Measurements from ENCODE around the gene EIF3C.
"Not testable (repeated sequence)": the region's sequence is repeated elsewhere in the genome, so short reads cannot be mapped to it uniquely, and the experiment has no call there.

EIF3C gene

DNA sequence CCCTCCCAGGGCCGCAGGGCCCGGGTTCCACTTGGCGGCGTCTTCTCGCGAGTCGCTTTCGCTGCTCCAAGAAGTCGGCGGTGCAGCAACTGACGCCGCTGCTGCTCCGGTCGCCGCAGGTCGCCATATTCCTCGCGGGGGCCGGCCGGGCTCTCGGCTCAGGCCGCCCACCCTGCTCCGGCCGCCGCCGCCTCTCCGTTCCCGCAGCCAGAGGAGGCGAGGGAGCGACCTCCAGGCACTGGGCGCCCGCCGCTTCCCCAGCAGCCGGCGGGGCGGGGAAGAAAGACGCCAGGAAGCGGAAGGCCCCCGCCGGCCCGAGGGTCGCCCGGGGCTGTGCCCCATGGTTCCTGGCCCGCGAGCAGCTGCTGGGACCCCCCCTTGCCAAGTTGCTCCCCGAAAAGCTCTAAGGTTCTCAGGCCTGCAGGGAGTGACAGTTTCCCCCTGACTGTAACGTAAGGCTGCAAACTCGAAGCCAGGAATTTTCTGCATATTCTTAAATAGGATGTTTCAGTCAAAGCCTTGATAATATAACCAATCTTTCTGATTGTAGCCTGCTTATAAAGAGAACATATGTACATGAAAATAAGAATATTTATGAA is 39.3 kb downstream of the EIF3C start:
- DNase-seq (ENCODE audit: low spot score) = not testable (repeated sequence)

- DNase-seq (ENCODE audit: low spot score) = not testable (repeated sequence)
Observed at GRCh38 chr16:28751487-28751886, 40.2 kb downstream of the EIF3C start, which contains the start of gene NPIPB9. NPIPB9 (plus strand) TSS chr16:28751787.

DNA sequence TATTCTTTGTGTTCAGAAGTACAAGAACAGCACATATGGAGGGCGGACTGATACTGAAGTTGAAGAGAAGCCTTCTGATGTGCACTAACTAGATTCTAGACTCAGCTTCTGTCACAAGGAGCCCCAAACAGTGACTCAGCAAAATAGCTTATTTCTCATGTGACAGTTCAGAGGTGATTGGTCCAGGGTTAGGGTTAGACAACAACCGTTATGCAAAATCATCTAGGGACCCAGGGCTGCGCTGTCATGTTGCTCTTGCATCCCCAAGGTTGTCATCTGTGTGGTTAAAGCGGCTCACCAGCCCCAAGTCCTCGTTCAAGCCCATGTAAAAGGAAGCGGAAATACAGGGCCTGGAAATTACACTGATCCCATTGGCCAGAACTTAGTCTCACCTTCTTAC is 70.4 kb downstream of the EIF3C start:
- DNase-seq (ENCODE audit: low spot score) = not testable (repeated sequence)

DNA sequence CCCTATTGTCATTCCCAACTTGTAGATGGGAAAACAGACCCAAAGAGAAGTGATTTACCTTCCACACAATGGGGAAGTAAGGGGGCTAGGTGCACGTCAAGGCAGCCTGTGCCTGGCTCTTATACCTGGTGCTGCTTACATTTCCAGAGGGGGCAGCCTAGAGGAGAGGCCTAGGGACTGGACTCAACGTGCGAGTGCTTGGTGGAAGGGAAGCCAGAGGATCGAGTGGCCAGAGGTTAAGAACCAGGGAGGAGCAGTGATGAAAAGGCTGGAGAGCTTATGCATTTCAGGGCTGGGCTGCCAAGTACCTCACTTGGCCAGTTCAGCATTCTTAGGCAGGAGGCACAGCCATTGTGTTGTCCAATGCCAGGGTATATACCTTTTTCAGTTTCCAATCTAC is 71.1 kb downstream of the EIF3C start:
- DNase-seq (ENCODE audit: low spot score) = not testable (repeated sequence)

All from RKO (cell line).